ENCODE data around the gene PCDH9.

Gene PCDH9

GRCh38 chr13:67118277-67118676, 111.9 kb downstream of the PCDH9 start:
- Histone ChIP-seq H3K4me3 (ENCODE audit: insufficient read depth, low read length, poor library complexity, severe bottlenecking) (no peak overlapping the region), H3K9me3 (ENCODE audit: insufficient read depth, low read length) (no peaks in the 10 kb centered on the region), H3K9ac (ENCODE audit: low read length) (no peak overlapping the region), H3F3A (ENCODE audit: insufficient read depth) (no peaks in the 10 kb centered on the region), H3K79me2 (ENCODE audit: insufficient read depth, low read length) (no peaks in the 10 kb centered on the region), H3K9me2 (replicated peaks; ENCODE audit: insufficient read depth, low read length) (no peaks in the 10 kb centered on the region), H3K27me3 (ENCODE audit: low read length) (no peaks in the 10 kb centered on the region), H4K20me1 (ENCODE audit: low read depth, low read length) (no peaks in the 10 kb centered on the region), H2AFZ (ENCODE audit: low read depth, low read length, severe bottlenecking) (peak overlapping the region; percentile 37), H3K27ac (ENCODE audit: low read depth, low read length) (no peak overlapping the region), H3K36me3 (ENCODE audit: low read length) (no peaks in the 10 kb centered on the region), H3K4me2 (ENCODE audit: low read depth, low read length, poor library complexity, severe bottlenecking) (no peak overlapping the region)
- TF ChIP-seq EZH2phosphoT487 (conservative IDR thresholded peaks at IDR 0.05; ENCODE audit: low read length) (no peak), CTCF (IDR thresholded peaks at IDR 0.05; ENCODE audit: insufficient read depth, low read length, poor library complexity, severe bottlenecking) (no peak)

- H3K27me3 ChIP-seq (ENCODE audit: low read length): no peaks in the 10 kb centered on the region
- no peak overlapping the region for H3K9ac ChIP-seq (ENCODE audit: low read length)
- no peaks in the 10 kb centered on the region for H3K36me3 ChIP-seq (ENCODE audit: low read length)
- no peak overlapping the region for H3K4me3 ChIP-seq (ENCODE audit: insufficient read depth, low read length, poor library complexity, severe bottlenecking)
- TF ChIP-seq EZH2phosphoT487 (conservative IDR thresholded peaks at IDR 0.05; ENCODE audit: low read length) (no peak), CTCF (IDR thresholded peaks at IDR 0.05; ENCODE audit: insufficient read depth, low read length, poor library complexity, severe bottlenecking) (no peak)
- no peaks in the 10 kb centered on the region for H4K20me1 ChIP-seq (ENCODE audit: low read depth, low read length)
- no peak overlapping the region for H3K4me2 ChIP-seq (ENCODE audit: low read depth, low read length, poor library complexity, severe bottlenecking)
- H3F3A ChIP-seq (ENCODE audit: insufficient read depth): no peaks in the 10 kb centered on the region
- H3K9me3 ChIP-seq (ENCODE audit: insufficient read depth, low read length): no peaks in the 10 kb centered on the region
- H3K27ac ChIP-seq (ENCODE audit: low read depth, low read length): no peak overlapping the region
- peak overlapping the region; percentile 12 for H2AFZ ChIP-seq (ENCODE audit: low read depth, low read length, severe bottlenecking)
- no peaks in the 10 kb centered on the region for H3K79me2 ChIP-seq (ENCODE audit: insufficient read depth, low read length)
- no peaks in the 10 kb centered on the region for H3K9me2 ChIP-seq (replicated peaks; ENCODE audit: insufficient read depth, low read length)
These were observed 113.1 kb downstream of the PCDH9 start for GRCh38 chr13:67117010-67117550.

- Histone ChIP-seq H3K79me2 (ENCODE audit: insufficient read depth, low read length) (no peaks in the 10 kb centered on the region), H3K9me3 (ENCODE audit: insufficient read depth, low read length) (peaks cover 17% of the 10 kb centered on the region; the same call in 1 of the 2 replicates), H3K4me3 (ENCODE audit: insufficient read depth, low read length, poor library complexity, severe bottlenecking) (no peak overlapping the region), H3K27me3 (ENCODE audit: low read length) (no peaks in the 10 kb centered on the region), H3K36me3 (ENCODE audit: low read length) (no peaks in the 10 kb centered on the region), H3K4me2 (ENCODE audit: low read depth, low read length, poor library complexity, severe bottlenecking) (no peak overlapping the region), H3K9ac (ENCODE audit: low read length) (no peak overlapping the region), H2AFZ (ENCODE audit: low read depth, low read length, severe bottlenecking) (no peak overlapping the region), H3F3A (ENCODE audit: insufficient read depth) (no peaks in the 10 kb centered on the region), H4K20me1 (ENCODE audit: low read depth, low read length) (no peaks in the 10 kb centered on the region), H3K9me2 (replicated peaks; ENCODE audit: insufficient read depth, low read length) (no peaks in the 10 kb centered on the region), H3K27ac (ENCODE audit: low read depth, low read length) (no peak overlapping the region)
- TF ChIP-seq CTCF (IDR thresholded peaks at IDR 0.05; ENCODE audit: insufficient read depth, low read length, poor library complexity, severe bottlenecking) (no peak), EZH2phosphoT487 (conservative IDR thresholded peaks at IDR 0.05; ENCODE audit: low read length) (no peak)
These were observed 122.2 kb downstream of the PCDH9 start for GRCh38 chr13:67107979-67108378.

Data from SU-DHL-6 (cell line).